Measurements from ENCODE around the gene RAB35. TPM values are rescaled to one million over a fixed set of nuclear protein-coding genes. Genes with fewer than 3 reads are reported as not detected.

The RAB35 gene
- total and polyA plus RNA-seq, 9 of the 15 experiments (the other 6 are each of a cell fraction or from before 2014, with no cell fraction given), result 0.65 to 76.3 (median 38.9) TPM

DNA sequence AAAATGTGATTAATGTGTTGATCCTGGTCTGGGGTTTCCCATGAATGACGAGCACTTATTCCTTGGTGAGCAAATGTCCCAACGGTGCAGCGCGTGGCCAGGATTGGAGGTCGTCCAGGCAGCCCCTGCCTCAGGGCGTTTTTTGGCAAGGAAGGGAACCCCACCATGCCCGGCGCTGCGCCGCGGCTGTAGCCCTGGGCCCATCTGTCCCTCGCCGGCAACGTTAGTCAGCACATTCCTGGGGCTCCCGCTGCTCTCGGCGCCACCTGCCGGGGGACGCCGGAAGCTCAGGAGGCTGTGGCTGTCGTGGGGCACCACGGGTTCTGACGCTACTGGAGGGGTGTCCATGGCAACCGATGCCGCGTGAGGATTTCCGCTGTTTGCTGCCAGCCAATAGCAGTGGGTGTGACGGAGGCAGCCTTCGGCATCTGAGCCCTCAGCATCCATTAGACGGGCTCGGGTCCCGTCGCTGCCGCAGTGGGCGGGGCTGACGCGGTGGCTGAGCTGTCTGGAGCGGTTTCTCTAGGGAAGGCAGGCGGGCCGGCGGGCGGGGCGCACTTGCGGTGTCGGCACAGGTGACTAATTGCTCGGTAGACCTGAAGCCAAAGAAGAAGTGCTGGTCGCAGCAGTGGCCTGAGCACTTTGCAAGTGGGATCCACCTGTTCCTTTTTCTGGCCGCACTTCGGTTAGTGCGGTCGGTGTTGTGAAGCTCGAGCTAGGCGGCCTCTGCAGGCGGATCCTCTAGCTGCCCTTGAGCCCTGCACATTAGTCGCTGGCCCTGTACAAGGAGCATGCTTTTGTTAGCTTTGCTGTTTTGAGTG, 29.5 kb downstream of the RAB35 start (continued):
- TF ChIP-seq, protein P1, sequence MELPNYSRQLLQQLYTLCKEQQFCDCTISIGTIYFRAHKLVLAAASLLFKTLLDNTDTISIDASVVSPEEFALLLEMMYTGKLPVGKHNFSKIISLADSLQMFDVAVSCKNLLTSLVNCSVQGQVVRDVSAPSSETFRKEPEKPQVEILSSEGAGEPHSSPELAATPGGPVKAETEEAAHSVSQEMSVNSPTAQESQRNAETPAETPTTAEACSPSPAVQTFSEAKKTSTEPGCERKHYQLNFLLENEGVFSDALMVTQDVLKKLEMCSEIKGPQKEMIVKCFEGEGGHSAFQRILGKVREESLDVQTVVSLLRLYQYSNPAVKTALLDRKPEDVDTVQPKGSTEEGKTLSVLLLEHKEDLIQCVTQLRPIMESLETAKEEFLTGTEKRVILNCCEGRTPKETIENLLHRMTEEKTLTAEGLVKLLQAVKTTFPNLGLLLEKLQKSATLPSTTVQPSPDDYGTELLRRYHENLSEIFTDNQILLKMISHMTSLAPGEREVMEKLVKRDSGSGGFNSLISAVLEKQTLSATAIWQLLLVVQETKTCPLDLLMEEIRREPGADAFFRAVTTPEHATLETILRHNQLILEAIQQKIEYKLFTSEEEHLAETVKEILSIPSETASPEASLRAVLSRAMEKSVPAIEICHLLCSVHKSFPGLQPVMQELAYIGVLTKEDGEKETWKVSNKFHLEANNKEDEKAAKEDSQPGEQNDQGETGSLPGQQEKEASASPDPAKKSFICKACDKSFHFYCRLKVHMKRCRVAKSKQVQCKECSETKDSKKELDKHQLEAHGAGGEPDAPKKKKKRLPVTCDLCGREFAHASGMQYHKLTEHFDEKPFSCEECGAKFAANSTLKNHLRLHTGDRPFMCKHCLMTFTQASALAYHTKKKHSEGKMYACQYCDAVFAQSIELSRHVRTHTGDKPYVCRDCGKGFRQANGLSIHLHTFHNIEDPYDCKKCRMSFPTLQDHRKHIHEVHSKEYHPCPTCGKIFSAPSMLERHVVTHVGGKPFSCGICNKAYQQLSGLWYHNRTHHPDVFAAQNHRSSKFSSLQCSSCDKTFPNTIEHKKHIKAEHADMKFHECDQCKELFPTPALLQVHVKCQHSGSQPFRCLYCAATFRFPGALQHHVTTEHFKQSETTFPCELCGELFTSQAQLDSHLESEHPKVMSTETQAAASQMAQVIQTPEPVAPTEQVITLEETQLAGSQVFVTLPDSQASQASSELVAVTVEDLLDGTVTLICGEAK (IDR thresholded peaks at IDR 0.05), result peak; percentile 41; the same call in 1 of the 2 replicates
- TF ChIP-seq, protein P1 (CRISPR knock-in tag; IDR thresholded peaks at IDR 0.05), result no peak
- TF ChIP-seq SPI1 (IDR thresholded peaks at IDR 0.05; ENCODE audit: borderline replicate concordance, low read depth, low read length) (peak; percentile 32; the same call in 1 of the 2 replicates), XRCC5 (IDR thresholded peaks at IDR 0.05; ENCODE audit: low read depth, low read length) (peak; percentile 91), PHF8 (IDR thresholded peaks at IDR 0.05; ENCODE audit: borderline replicate concordance, low read length) (peak; percentile 48; the same call in 1 of the 2 replicates), ZZZ3 (IDR thresholded peaks at IDR 0.05) (no peak), MBD2 (IDR thresholded peaks at IDR 0.05; ENCODE audit: borderline replicate concordance, low read depth) (peak; percentile 40; the same call in 1 of the 2 replicates), DACH1 (IDR thresholded peaks at IDR 0.05; ENCODE audit: partially characterized antibody) (peak; percentile 7), BHLHE40 (IDR thresholded peaks at IDR 0.05; ENCODE audit: low read length) (peak; percentile 49; the same call in 1 of the 2 replicates), FOXA3 (CRISPR knock-in tag; conservative IDR thresholded peaks at IDR 0.05 in 1 of 2, IDR thresholded peaks at IDR 0.05 in 1 of 2) (peak in 1 of 2 experiments; percentile 1; a peak in 1 of 4 replicates), BDP1 (IDR thresholded peaks at IDR 0.05; ENCODE audit: insufficient read depth, insufficient read length) (no peak)
- TF ChIP-seq, protein P2, sequence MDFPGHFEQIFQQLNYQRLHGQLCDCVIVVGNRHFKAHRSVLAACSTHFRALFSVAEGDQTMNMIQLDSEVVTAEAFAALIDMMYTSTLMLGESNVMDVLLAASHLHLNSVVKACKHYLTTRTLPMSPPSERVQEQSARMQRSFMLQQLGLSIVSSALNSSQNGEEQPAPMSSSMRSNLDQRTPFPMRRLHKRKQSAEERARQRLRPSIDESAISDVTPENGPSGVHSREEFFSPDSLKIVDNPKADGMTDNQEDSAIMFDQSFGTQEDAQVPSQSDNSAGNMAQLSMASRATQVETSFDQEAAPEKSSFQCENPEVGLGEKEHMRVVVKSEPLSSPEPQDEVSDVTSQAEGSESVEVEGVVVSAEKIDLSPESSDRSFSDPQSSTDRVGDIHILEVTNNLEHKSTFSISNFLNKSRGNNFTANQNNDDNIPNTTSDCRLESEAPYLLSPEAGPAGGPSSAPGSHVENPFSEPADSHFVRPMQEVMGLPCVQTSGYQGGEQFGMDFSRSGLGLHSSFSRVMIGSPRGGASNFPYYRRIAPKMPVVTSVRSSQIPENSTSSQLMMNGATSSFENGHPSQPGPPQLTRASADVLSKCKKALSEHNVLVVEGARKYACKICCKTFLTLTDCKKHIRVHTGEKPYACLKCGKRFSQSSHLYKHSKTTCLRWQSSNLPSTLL (IDR thresholded peaks at IDR 0.05), result no peak
- TF ChIP-seq, protein P3, sequence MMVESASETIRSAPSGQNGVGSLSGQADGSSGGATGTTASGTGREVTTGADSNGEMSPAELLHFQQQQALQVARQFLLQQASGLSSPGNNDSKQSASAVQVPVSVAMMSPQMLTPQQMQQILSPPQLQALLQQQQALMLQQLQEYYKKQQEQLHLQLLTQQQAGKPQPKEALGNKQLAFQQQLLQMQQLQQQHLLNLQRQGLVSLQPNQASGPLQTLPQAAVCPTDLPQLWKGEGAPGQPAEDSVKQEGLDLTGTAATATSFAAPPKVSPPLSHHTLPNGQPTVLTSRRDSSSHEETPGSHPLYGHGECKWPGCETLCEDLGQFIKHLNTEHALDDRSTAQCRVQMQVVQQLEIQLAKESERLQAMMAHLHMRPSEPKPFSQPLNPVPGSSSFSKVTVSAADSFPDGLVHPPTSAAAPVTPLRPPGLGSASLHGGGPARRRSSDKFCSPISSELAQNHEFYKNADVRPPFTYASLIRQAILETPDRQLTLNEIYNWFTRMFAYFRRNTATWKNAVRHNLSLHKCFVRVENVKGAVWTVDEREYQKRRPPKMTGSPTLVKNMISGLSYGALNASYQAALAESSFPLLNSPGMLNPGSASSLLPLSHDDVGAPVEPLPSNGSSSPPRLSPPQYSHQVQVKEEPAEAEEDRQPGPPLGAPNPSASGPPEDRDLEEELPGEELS (CRISPR knock-in tag; IDR thresholded peaks at IDR 0.05; ENCODE audit: borderline replicate concordance), result peak; percentile 75
